Type B pancreatic cell (in vitro differentiated cells): ENCODE data around the gene ADARB1. TPM values are rescaled to one million over a fixed set of nuclear protein-coding genes. Genes with fewer than 3 reads are reported as not detected.

Experiments used
- DNase-seq: peaks from one replicate; pipeline ENCODE4 v3.0.0; 2021; ENCODE audit warnings: mixed read lengths; ENCODE audit not compliant: unreplicated experiment; ENCODE audit errors: extremely low spot score
- H3K27ac Mint-ChIP-seq: 2 replicates; pipeline ENCODE4 v1.8.0; 2021; ENCODE audit warnings: mild to moderate bottlenecking, mixed read lengths
- H3K27me3 Mint-ChIP-seq: 2 replicates; pipeline ENCODE4 v1.8.0; 2021; ENCODE audit warnings: mixed read lengths
- H3K36me3 Mint-ChIP-seq: 2 replicates; pipeline ENCODE4 v1.8.0; 2021; ENCODE audit warnings: mixed read lengths
- H3K4me1 Mint-ChIP-seq: one replicate; pipeline ENCODE4 v1.8.0; 2021; ENCODE audit warnings: mixed read lengths; ENCODE audit not compliant: unreplicated experiment
- H3K4me3 Mint-ChIP-seq: 2 replicates; pipeline ENCODE4 v1.8.0; 2021; ENCODE audit warnings: mild to moderate bottlenecking, mixed read lengths
- H3K9me3 Mint-ChIP-seq: 2 replicates; pipeline ENCODE4 v1.8.0; 2021; ENCODE audit warnings: mixed read lengths
- CTCF ChIP-seq: fragments of 200-600 bp; sonication (generic); conservative IDR thresholded peaks from 2 replicates; pipeline ENCODE4 v1.5.0; 2021; ENCODE audit warnings: antibody characterized with exemption, mild to moderate bottlenecking
- total RNA-seq: library from RNA; stranded (reverse); gene quantifications from 2 replicates; pipeline ENCODE4 v1.2.1, GENCODE V29; 2021; ENCODE audit warnings: low replicate concordance

Gene ADARB1
- total RNA-seq, 1 donor from 2014 or later, result 20.7 TPM

DNA sequence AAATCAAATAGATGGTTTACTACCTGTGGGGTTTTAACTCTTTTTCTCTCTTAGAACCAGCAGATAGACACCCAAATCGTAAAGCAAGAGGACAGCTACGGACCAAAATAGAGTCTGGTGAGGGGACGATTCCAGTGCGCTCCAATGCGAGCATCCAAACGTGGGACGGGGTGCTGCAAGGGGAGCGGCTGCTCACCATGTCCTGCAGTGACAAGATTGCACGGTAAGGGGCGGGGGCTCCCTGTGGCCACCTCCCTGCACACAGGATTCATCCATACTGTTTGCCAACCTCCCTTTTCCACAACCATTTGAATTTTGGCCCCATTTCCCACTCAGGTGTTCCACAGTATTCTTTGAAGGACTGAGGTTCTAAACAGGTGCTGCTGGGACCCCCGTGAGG lies 110.5 kb downstream of the ADARB1 start:
- Mint-ChIP-seq H3K27ac (no peak overlapping the region), H3K36me3 (peaks cover 44% of the 10 kb centered on the region), H3K9me3 (peaks cover 16% of the 10 kb centered on the region), H3K4me1 (peaks cover 5% of the 10 kb centered on the region), H3K27me3 (no peaks in the 10 kb centered on the region), H3K4me3 (no peak overlapping the region)
- no peak for TF ChIP-seq CTCF
- DNase-seq, result no peak

- Mint-ChIP-seq H3K4me1 (no peaks in the 10 kb centered on the region), H3K27me3 (no peaks in the 10 kb centered on the region), H3K9me3 (peaks cover 20% of the 10 kb centered on the region), H3K36me3 (peaks cover 54% of the 10 kb centered on the region), H3K27ac (no peak overlapping the region), H3K4me3 (no peak overlapping the region)
- DNase-seq, result no peak
- no peak for TF ChIP-seq CTCF
Measured at GRCh38 chr21:45186709-45187108, 112.3 kb downstream of the ADARB1 start.

DNA sequence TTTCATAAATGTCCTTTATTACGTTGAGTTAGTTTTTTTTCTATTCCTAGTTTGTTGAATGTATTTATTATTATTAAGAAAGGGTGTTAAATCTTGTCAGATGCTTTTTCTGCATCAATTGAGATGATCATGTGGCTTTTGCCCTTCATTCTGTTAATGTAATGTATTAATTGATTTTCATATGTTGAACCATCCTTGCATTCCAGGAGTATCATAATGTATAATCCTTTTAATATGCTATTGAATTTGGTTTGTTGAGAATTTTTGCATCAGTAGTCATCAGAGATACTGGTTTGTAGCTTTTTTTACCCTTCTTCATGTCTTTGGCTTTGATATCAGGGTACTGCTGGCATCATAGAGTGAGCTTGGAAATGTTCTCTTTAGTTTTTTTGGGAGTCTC lies 113.3 kb downstream of the ADARB1 start:
- Mint-ChIP-seq H3K4me1 (no peaks in the 10 kb centered on the region), H3K4me3 (no peak overlapping the region), H3K27me3 (no peaks in the 10 kb centered on the region), H3K27ac (no peak overlapping the region), H3K36me3 (peaks cover 54% of the 10 kb centered on the region), H3K9me3 (peaks cover 20% of the 10 kb centered on the region)
- no peak for DNase-seq
- TF ChIP-seq CTCF, result no peak

- Mint-ChIP-seq H3K36me3 (peaks cover 65% of the 10 kb centered on the region), H3K4me3 (no peak overlapping the region), H3K27ac (no peak overlapping the region), H3K9me3 (peaks cover 20% of the 10 kb centered on the region), H3K4me1 (no peaks in the 10 kb centered on the region), H3K27me3 (no peaks in the 10 kb centered on the region)
- no peak for TF ChIP-seq CTCF
- no peak for DNase-seq
Measured at GRCh38 chr21:45190013-45190412, 115.6 kb downstream of the ADARB1 start.

DNA sequence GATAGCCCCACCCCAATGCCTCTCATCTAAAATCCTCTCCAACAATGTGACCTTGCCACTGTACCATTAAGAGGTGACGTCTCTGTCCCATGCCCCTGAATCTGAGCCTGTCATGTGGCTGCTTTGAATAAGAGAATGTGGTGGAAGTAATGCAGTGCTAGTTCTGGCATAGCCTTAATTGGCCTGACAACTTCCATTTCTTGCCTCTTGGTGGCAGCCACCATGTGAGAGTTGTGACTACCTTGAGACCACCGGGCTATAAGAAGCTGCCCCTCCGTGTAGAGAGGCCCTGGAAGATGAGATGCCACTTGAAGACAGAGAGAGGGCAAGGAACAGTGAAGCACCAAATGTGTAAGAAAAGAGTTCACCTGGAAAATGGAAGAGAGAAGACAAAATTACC lies 118.0 kb downstream of the ADARB1 start:
- Mint-ChIP-seq H3K4me3 (no peak overlapping the region), H3K9me3 (peaks cover 13% of the 10 kb centered on the region), H3K36me3 (peaks cover 58% of the 10 kb centered on the region), H3K4me1 (no peaks in the 10 kb centered on the region), H3K27ac (no peak overlapping the region), H3K27me3 (no peaks in the 10 kb centered on the region)
- no peak for DNase-seq
- no peak for TF ChIP-seq CTCF

DNA sequence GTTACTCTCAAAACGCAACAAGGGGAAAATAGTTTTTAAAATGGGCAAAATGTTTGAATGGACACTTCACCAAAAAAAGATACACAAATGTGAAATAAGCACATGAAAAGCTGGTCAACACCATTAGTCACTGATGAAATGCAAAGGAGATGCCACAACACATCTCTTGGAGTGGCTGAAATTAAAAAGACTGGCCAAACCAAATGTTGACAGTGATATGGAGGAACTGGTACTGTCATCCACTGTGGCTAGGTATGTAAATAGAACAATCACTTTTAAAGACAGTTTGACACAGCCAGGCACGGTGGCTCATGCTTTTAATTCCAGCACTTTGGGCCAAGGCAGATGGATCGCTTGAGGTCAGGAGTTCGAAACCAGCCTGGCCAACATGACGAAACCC lies 122.2 kb downstream of the ADARB1 start:
- TF ChIP-seq CTCF, result no peak
- Mint-ChIP-seq H3K4me3 (no peak overlapping the region), H3K9me3 (no peaks in the 10 kb centered on the region), H3K27ac (no peak overlapping the region), H3K4me1 (no peaks in the 10 kb centered on the region), H3K27me3 (no peaks in the 10 kb centered on the region), H3K36me3 (peaks cover 28% of the 10 kb centered on the region)
- no peak for DNase-seq
